Gastroesophageal sphincter (tissue), 3 donors: ENCODE results near the gene CASK.

Experiments used
- CTCF ChIP-seq, 4 experiments: fragments of 200-600 bp in 2 of 4; fragments of 450-650 bp in 2 of 4; sonication (generic) in 1 of 4; IDR thresholded peaks; one replicate each; pipeline ENCODE4 v1.5.1; 2017 to 2019; ENCODE audit warnings: antibody characterized with exemption in 4 of 4, mild to moderate bottlenecking in 2 of 4, moderate library complexity in 2 of 4
- POLR2AphosphoS5 ChIP-seq: sonication (generic); formaldehyde crosslinking; IDR thresholded peaks from one replicate; pipeline ENCODE4 v1.6.1; 2017; ENCODE audit warnings: antibody characterized with exemption

GRCh38 chrX:41602816-41603345 lies 320.5 kb downstream of the CASK start:
- TF ChIP-seq CTCF (IDR thresholded peaks at IDR 0.05) (no peak), POLR2AphosphoS5 (no peak)
